ENCODE data around the gene DPEP1. TPM values are rescaled to one million over a fixed set of nuclear protein-coding genes. Genes with fewer than 3 reads are reported as not detected.

The DPEP1 gene
- total and polyA plus RNA-seq, 2 donors (not counting 1 experiment from before 2014, with no cell fraction given): not detected

DNA sequence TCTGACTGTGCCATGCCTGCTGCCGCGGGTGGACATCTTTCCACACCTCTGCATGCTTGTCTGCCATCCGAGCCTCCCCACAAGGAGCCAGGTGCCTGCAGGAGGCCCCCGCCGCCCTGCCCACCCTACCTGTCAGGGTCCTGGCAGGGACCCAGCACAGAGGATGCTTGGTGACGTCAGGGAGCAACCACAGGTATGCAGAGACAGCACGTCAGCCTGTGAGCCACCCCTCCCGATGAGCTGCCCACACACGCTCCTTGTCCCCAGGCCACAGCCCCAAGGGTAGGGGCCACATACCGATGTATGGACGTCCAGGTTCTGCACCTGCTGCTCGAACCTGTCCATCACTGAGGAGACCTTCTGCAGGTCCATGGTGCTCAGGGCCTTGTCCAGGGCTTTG lies 33.5 kb downstream of the DPEP1 start:
- POLR2A ChIA-PET: interaction anchor here (0.6 kb wide), 2 partner anchors 84 to 330 kb away, joined by 3 to 4 read pairs; no protein-coding TSS in a partner anchor
- Histone ChIP-seq H3K27ac (ENCODE audit: low read length in 2 of 2) (no peak overlapping the region), H4K20me1 (ENCODE audit: control insufficient read depth, insufficient read depth, low read length, poor library complexity, severe bottlenecking) (peaks cover 21% of the 10 kb centered on the region), H3K4me3 (ENCODE audit: control extremely low read depth in 1 of 5, extremely low read depth in 1 of 5, insufficient read depth in 1 of 5, low read depth in 2 of 5, low read length in 4 of 5) (no peak overlapping the region), H2AFZ (ENCODE audit: insufficient read depth, low read depth, low read length, poor library complexity, severe bottlenecking) (no peak overlapping the region), H3K4me2 (replicated peaks; ENCODE audit: low read depth, low read length, poor library complexity, severe bottlenecking) (no peak overlapping the region), H3K9me3 (ENCODE audit: control extremely low read depth in 1 of 3, control insufficient read depth in 2 of 3, insufficient read depth in 1 of 3, low read length in 2 of 3) (no peaks in the 10 kb centered on the region), H3K4me1 (ENCODE audit: control insufficient read depth in 2 of 2, insufficient read depth in 2 of 2, low read length in 2 of 2) (no peaks in the 10 kb centered on the region), H3K27me3 (replicated peaks in 1 of 4; ENCODE audit: control extremely low read depth in 1 of 4, control insufficient read depth in 3 of 4, insufficient read depth in 4 of 4, low read length in 3 of 4) (no peaks in the 10 kb centered on the region), H3K9ac (ENCODE audit: low read length) (no peak overlapping the region), H3K36me3 (replicated peaks in 1 of 2; ENCODE audit: control extremely low read depth in 1 of 2, control insufficient read depth in 1 of 2, extremely low read depth in 1 of 2, insufficient read depth in 2 of 2, low read length in 1 of 2) (peaks cover 5 to 39% of the 10 kb centered on the region in 2 experiments), H3K79me2 (ENCODE audit: control insufficient read depth, insufficient read depth, low read length) (no peaks in the 10 kb centered on the region)
- Mint-ChIP-seq H3K4me3 (no peak overlapping the region), H3K27me3 (no peaks in the 10 kb centered on the region), H3K27ac (no peak overlapping the region), H3K9me3 (ENCODE audit: insufficient read depth) (no peaks in the 10 kb centered on the region), H3K4me1 (no peaks in the 10 kb centered on the region)
- DNase-seq (no peak), ATAC-seq (ENCODE audit: low read depth) (no peak)
- TF ChIP-seq, protein P1, sequence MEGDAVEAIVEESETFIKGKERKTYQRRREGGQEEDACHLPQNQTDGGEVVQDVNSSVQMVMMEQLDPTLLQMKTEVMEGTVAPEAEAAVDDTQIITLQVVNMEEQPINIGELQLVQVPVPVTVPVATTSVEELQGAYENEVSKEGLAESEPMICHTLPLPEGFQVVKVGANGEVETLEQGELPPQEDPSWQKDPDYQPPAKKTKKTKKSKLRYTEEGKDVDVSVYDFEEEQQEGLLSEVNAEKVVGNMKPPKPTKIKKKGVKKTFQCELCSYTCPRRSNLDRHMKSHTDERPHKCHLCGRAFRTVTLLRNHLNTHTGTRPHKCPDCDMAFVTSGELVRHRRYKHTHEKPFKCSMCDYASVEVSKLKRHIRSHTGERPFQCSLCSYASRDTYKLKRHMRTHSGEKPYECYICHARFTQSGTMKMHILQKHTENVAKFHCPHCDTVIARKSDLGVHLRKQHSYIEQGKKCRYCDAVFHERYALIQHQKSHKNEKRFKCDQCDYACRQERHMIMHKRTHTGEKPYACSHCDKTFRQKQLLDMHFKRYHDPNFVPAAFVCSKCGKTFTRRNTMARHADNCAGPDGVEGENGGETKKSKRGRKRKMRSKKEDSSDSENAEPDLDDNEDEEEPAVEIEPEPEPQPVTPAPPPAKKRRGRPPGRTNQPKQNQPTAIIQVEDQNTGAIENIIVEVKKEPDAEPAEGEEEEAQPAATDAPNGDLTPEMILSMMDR (IDR thresholded peaks at IDR 0.05): no peak
- no peak for TF ChIP-seq EZH2 (IDR thresholded peaks at IDR 0.05; ENCODE audit: borderline replicate concordance, insufficient read depth, low read depth, low read length, poor library complexity, severe bottlenecking)
- WGBS (ENCODE audit: insufficient coverage): 97% methylated on average over 12 of the region's 12 CpGs
- intact Hi-C loops (cut with micrococcal nuclease): no loop called here
- CTCF ChIA-PET: no interaction called here

- Mint-ChIP-seq H3K9me3 (ENCODE audit: insufficient read depth) (no peaks in the 10 kb centered on the region), H3K27me3 (no peaks in the 10 kb centered on the region), H3K4me3 (no peak overlapping the region), H3K4me1 (peaks cover 15% of the 10 kb centered on the region), H3K27ac (no peak overlapping the region)
- 96% methylated on average over 15 of the region's 15 CpGs for WGBS (ENCODE audit: insufficient coverage)
- Histone ChIP-seq H3K79me2 (ENCODE audit: control insufficient read depth, insufficient read depth, low read length) (peaks cover 35% of the 10 kb centered on the region), H3K9me3 (ENCODE audit: control extremely low read depth in 1 of 3, control insufficient read depth in 2 of 3, insufficient read depth in 1 of 3, low read length in 2 of 3) (no peaks in the 10 kb centered on the region), H3K36me3 (replicated peaks in 1 of 2; ENCODE audit: control extremely low read depth in 1 of 2, control insufficient read depth in 1 of 2, extremely low read depth in 1 of 2, insufficient read depth in 2 of 2, low read length in 1 of 2) (peaks cover 2 to 29% of the 10 kb centered on the region in 2 experiments), H3K27me3 (replicated peaks in 1 of 4; ENCODE audit: control extremely low read depth in 1 of 4, control insufficient read depth in 3 of 4, insufficient read depth in 4 of 4, low read length in 3 of 4) (no peaks in the 10 kb centered on the region), H2AFZ (ENCODE audit: insufficient read depth, low read depth, low read length, poor library complexity, severe bottlenecking) (no peak overlapping the region), H3K9ac (ENCODE audit: low read length) (no peak overlapping the region), H3K4me2 (replicated peaks; ENCODE audit: low read depth, low read length, poor library complexity, severe bottlenecking) (no peak overlapping the region), H3K4me3 (ENCODE audit: control extremely low read depth in 1 of 5, extremely low read depth in 1 of 5, insufficient read depth in 1 of 5, low read depth in 2 of 5, low read length in 4 of 5) (no peak overlapping the region), H4K20me1 (ENCODE audit: control insufficient read depth, insufficient read depth, low read length, poor library complexity, severe bottlenecking) (peaks cover 42% of the 10 kb centered on the region), H3K4me1 (ENCODE audit: control insufficient read depth in 2 of 2, insufficient read depth in 2 of 2, low read length in 2 of 2) (peaks cover 4 to 5% of the 10 kb centered on the region in 2 donors), H3K27ac (ENCODE audit: low read length in 2 of 2) (no peak overlapping the region)
- ChIA-PET POLR2A (no interaction called here), CTCF (no interaction called here)
- ATAC-seq (ENCODE audit: low read depth) (no peak), DNase-seq (no peak)
- intact Hi-C loops (cut with micrococcal nuclease): loop anchor here (10.0 kb wide), 1 partner anchor 407 kb away; no protein-coding TSS in a partner anchor
- TF ChIP-seq, protein P1 (IDR thresholded peaks at IDR 0.05): no peak
- TF ChIP-seq EZH2 (IDR thresholded peaks at IDR 0.05; ENCODE audit: borderline replicate concordance, insufficient read depth, low read depth, low read length, poor library complexity, severe bottlenecking): no peak
These were observed 38.1 kb downstream of the DPEP1 start for GRCh38 chr16:89651584-89651983.
